HEK293 (cell line): Measurements from ENCODE around the gene EYS.

Source experiments
- CTCF ChIA-PET: fragments of 350-600 bp; formaldehyde crosslinking; extraction: SDS; loops from one replicate; lab custom pipeline; 2021; ENCODE audit warnings: antibody characterized with exemption; lab: Yijun Ruan, JAX
- POLR2A ChIA-PET: fragments of 300-600 bp; formaldehyde crosslinking; extraction: SDS; loops from one replicate; lab custom pipeline; 2020; ENCODE audit warnings: antibody characterized with exemption, inconsistent platforms; lab: Yijun Ruan, JAX
- H3K27ac ChIP-seq: fragments of 200-500 bp; sonication (Bioruptor generic); 2 replicates; pipeline ENCODE4 v1.5.1; 2014; ENCODE audit warnings: low read depth, low read length, control low read depth, inconsistent platforms; ENCODE audit errors: extremely low read depth
- H3K36me3 ChIP-seq, 2 experiments: fragments of 200-500 bp in 1 of 2; sonication (Bioruptor generic) in 1 of 2; 1 replicate in 1 of 2; 2 replicates in 1 of 2; pipeline ENCODE4 v1.5.1; 2014 to 2017; ENCODE audit warnings: inconsistent platforms in 2 of 2, low read length in 2 of 2; ENCODE audit not compliant: control insufficient read depth in 2 of 2, insufficient read depth in 1 of 2
- H3K4me1 ChIP-seq: fragments of 200-500 bp; sonication (Bioruptor generic); 2 replicates; pipeline ENCODE4 v1.5.1; 2014; ENCODE audit warnings: mild to moderate bottlenecking, low read length, inconsistent platforms; ENCODE audit not compliant: control insufficient read depth, insufficient read depth
- H3K4me3 ChIP-seq: 2 replicates; pipeline ENCODE4 v1.5.1; 2011; ENCODE audit warnings: low read depth, mild to moderate bottlenecking, control low read depth, low read length, moderate library complexity
- H3K9me3 ChIP-seq: fragments of 200-500 bp; sonication (Bioruptor generic); 2 replicates; pipeline ENCODE4 v1.5.1; 2014; ENCODE audit warnings: low read depth, low read length, inconsistent platforms; ENCODE audit not compliant: control insufficient read depth, insufficient read depth
- BCL11A ChIP-seq: fragments of 450-650 bp; formaldehyde crosslinking; IDR thresholded peaks from 2 replicates; pipeline ENCODE4 v1.5.1; 2016; ENCODE audit warnings: low read depth, missing biosample characterization, missing genetic modification characterization
- IKZF3 ChIP-seq: fragments of 450-650 bp; IDR thresholded peaks from 2 replicates; pipeline ENCODE4 v1.5.0; 2018; ENCODE audit warnings: missing biosample characterization, mild to moderate bottlenecking, missing genetic modification characterization, moderate library complexity
- MZF1 ChIP-seq: fragments of 450-650 bp; formaldehyde crosslinking; IDR thresholded peaks from 2 replicates; pipeline ENCODE4 v1.5.1; 2017; ENCODE audit warnings: missing biosample characterization, missing genetic modification characterization, borderline replicate concordance
- RBAK ChIP-seq: fragments of 450-650 bp; formaldehyde crosslinking; IDR thresholded peaks from 2 replicates; pipeline ENCODE4 v1.5.1; 2016; ENCODE audit warnings: missing biosample characterization, missing genetic modification characterization
- SCRT2 ChIP-seq: fragments of 450-650 bp; formaldehyde crosslinking; IDR thresholded peaks from 2 replicates; pipeline ENCODE4 v1.5.1; 2016; ENCODE audit warnings: missing biosample characterization, missing genetic modification characterization
- YY2 ChIP-seq: fragments of 450-650 bp; formaldehyde crosslinking; IDR thresholded peaks from 2 replicates; pipeline ENCODE4 v1.5.1; 2016; ENCODE audit warnings: missing biosample characterization, missing genetic modification characterization
- ZBTB20 ChIP-seq: fragments of 450-650 bp; formaldehyde crosslinking; IDR thresholded peaks from 2 replicates; pipeline ENCODE4 v1.5.1; 2016; ENCODE audit warnings: missing biosample characterization, missing genetic modification characterization
- ZFP3 ChIP-seq: fragments of 450-650 bp; formaldehyde crosslinking; IDR thresholded peaks from 2 replicates; pipeline ENCODE4 v1.5.1; 2016; ENCODE audit warnings: low read depth, missing biosample characterization, missing genetic modification characterization
- ZFP41 ChIP-seq: fragments of 450-650 bp; formaldehyde crosslinking; IDR thresholded peaks from 2 replicates; pipeline ENCODE4 v1.5.1; 2016; ENCODE audit warnings: missing biosample characterization, missing genetic modification characterization, borderline replicate concordance
- ZNF133 ChIP-seq: fragments of 450-650 bp; formaldehyde crosslinking; IDR thresholded peaks from 2 replicates; pipeline ENCODE4 v1.5.1; 2016; ENCODE audit warnings: missing biosample characterization, missing genetic modification characterization
- ZNF155 ChIP-seq: fragments of 450-650 bp; formaldehyde crosslinking; IDR thresholded peaks from 2 replicates; pipeline ENCODE4 v1.5.1; 2016; ENCODE audit warnings: missing biosample characterization, missing genetic modification characterization
- ZNF223 ChIP-seq: fragments of 450-650 bp; formaldehyde crosslinking; IDR thresholded peaks from 2 replicates; pipeline ENCODE4 v1.5.1; 2016; ENCODE audit warnings: missing biosample characterization, missing genetic modification characterization
- ZNF416 ChIP-seq: fragments of 450-650 bp; formaldehyde crosslinking; IDR thresholded peaks from 2 replicates; pipeline ENCODE4 v1.5.1; 2016; ENCODE audit warnings: missing biosample characterization, missing genetic modification characterization
- ZNF426 ChIP-seq: fragments of 450-650 bp; formaldehyde crosslinking; IDR thresholded peaks from 2 replicates; pipeline ENCODE4 v1.5.1; 2017; ENCODE audit warnings: missing biosample characterization, missing genetic modification characterization, mild to moderate bottlenecking, inconsistent platforms, moderate library complexity
- ZNF521 ChIP-seq: fragments of 450-650 bp; formaldehyde crosslinking; IDR thresholded peaks from 2 replicates; pipeline ENCODE4 v1.5.1; 2017; ENCODE audit warnings: missing biosample characterization, mild to moderate bottlenecking, missing genetic modification characterization
- ZNF560 ChIP-seq: fragments of 450-650 bp; formaldehyde crosslinking; IDR thresholded peaks from 2 replicates; pipeline ENCODE4 v1.5.1; 2017; ENCODE audit warnings: missing biosample characterization, missing genetic modification characterization, borderline replicate concordance
- ZNF610 ChIP-seq: fragments of 450-650 bp; formaldehyde crosslinking; IDR thresholded peaks from 2 replicates; pipeline ENCODE4 v1.5.1; 2016; ENCODE audit warnings: missing biosample characterization, missing genetic modification characterization, borderline replicate concordance
- ZNF843 ChIP-seq: fragments of 450-650 bp; formaldehyde crosslinking; IDR thresholded peaks from 2 replicates; pipeline ENCODE4 v1.5.1; 2016; ENCODE audit warnings: missing biosample characterization, missing genetic modification characterization
- ZXDB ChIP-seq: fragments of 450-650 bp; formaldehyde crosslinking; IDR thresholded peaks from 2 replicates; pipeline ENCODE4 v1.5.1; 2016; ENCODE audit warnings: missing biosample characterization, missing genetic modification characterization
- TF ChIP-seq, protein P1 (sequence below): fragments of 450-650 bp; formaldehyde crosslinking; IDR thresholded peaks from 2 replicates; pipeline ENCODE4 v1.5.0; 2017; ENCODE audit warnings: missing biosample characterization, missing genetic modification characterization, borderline replicate concordance
- TF ChIP-seq, protein P2 (sequence below): fragments of 450-650 bp; formaldehyde crosslinking; IDR thresholded peaks from 2 replicates; pipeline ENCODE4 v1.5.1; 2016; ENCODE audit warnings: missing biosample characterization, missing genetic modification characterization
- TF ChIP-seq, protein P3 (sequence below): fragments of 450-650 bp; formaldehyde crosslinking; IDR thresholded peaks from 2 replicates; pipeline ENCODE4 v1.5.1; 2017; ENCODE audit warnings: missing biosample characterization, missing genetic modification characterization
- TF ChIP-seq, protein P4 (sequence below): fragments of 450-650 bp; formaldehyde crosslinking; IDR thresholded peaks from 2 replicates; pipeline ENCODE4 v1.5.1; 2016; ENCODE audit warnings: missing biosample characterization, missing genetic modification characterization
- TF ChIP-seq, protein P5 (sequence below): fragments of 450-650 bp; formaldehyde crosslinking; IDR thresholded peaks from 2 replicates; pipeline ENCODE4 v1.5.1; 2017; ENCODE audit warnings: missing biosample characterization, missing genetic modification characterization
- TF ChIP-seq, protein P6 (sequence below): fragments of 450-650 bp; formaldehyde crosslinking; IDR thresholded peaks from 2 replicates; pipeline ENCODE4 v1.5.1; 2016; ENCODE audit warnings: missing biosample characterization, missing genetic modification characterization, borderline replicate concordance

The EYS gene

DNA sequence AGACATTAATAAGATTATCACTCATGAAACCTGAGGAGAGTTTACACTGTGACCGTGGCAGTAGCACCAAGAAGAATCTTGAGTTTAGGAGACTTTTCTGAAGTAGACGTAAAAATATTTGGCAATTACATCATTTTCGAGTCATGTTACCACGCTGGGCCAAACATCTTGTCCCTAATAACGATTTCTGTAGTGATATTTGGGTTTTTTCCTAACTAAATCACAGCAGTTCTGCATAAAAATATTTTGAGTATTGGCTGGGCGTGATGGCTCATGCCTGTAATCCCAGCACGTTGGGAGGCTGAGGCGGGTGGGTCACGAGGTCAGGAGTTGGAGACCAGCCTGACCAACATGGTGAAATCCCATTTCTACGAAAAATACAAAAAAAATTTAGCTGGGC lies 1809.1 kb downstream of the EYS start:
- Histone ChIP-seq H3K9me3 (no peaks in the 10 kb centered on the region), H3K4me3 (no peak overlapping the region), H3K27ac (no peak overlapping the region), H3K4me1 (no peaks in the 10 kb centered on the region), H3K36me3 (no peaks in the 10 kb centered on the region)
- TF ChIP-seq ZFP3 (no peak), ZNF560 (tag by site-specific recombination) (no peak), SCRT2 (tag by site-specific recombination) (no peak), BCL11A (tag by site-specific recombination) (no peak), ZXDB (tag by site-specific recombination) (no peak), ZNF843 (no peak), YY2 (tag by site-specific recombination) (no peak), MZF1 (tag by site-specific recombination) (no peak), ZBTB20 (tag by site-specific recombination) (no peak), ZNF610 (no peak), ZFP41 (tag by site-specific recombination) (no peak), ZNF155 (tag by site-specific recombination) (no peak), ZNF521 (no peak), ZNF133 (tag by site-specific recombination) (no peak), ZNF223 (tag by site-specific recombination) (no peak)
- TF ChIP-seq, protein P1, sequence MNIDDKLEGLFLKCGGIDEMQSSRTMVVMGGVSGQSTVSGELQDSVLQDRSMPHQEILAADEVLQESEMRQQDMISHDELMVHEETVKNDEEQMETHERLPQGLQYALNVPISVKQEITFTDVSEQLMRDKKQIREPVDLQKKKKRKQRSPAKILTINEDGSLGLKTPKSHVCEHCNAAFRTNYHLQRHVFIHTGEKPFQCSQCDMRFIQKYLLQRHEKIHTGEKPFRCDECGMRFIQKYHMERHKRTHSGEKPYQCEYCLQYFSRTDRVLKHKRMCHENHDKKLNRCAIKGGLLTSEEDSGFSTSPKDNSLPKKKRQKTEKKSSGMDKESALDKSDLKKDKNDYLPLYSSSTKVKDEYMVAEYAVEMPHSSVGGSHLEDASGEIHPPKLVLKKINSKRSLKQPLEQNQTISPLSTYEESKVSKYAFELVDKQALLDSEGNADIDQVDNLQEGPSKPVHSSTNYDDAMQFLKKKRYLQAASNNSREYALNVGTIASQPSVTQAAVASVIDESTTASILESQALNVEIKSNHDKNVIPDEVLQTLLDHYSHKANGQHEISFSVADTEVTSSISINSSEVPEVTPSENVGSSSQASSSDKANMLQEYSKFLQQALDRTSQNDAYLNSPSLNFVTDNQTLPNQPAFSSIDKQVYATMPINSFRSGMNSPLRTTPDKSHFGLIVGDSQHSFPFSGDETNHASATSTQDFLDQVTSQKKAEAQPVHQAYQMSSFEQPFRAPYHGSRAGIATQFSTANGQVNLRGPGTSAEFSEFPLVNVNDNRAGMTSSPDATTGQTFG (tag by site-specific recombination) = no peak
- TF ChIP-seq, protein P2, sequence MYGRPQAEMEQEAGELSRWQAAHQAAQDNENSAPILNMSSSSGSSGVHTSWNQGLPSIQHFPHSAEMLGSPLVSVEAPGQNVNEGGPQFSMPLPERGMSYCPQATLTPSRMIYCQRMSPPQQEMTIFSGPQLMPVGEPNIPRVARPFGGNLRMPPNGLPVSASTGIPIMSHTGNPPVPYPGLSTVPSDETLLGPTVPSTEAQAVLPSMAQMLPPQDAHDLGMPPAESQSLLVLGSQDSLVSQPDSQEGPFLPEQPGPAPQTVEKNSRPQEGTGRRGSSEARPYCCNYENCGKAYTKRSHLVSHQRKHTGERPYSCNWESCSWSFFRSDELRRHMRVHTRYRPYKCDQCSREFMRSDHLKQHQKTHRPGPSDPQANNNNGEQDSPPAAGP (tag by site-specific recombination) = no peak
- TF ChIP-seq, protein P3, sequence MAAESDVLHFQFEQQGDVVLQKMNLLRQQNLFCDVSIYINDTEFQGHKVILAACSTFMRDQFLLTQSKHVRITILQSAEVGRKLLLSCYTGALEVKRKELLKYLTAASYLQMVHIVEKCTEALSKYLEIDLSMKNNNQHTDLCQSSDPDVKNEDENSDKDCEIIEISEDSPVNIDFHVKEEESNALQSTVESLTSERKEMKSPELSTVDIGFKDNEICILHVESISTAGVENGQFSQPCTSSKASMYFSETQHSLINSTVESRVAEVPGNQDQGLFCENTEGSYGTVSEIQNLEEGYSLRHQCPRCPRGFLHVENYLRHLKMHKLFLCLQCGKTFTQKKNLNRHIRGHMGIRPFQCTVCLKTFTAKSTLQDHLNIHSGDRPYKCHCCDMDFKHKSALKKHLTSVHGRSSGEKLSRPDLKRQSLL (tag by site-specific recombination) = no peak
- TF ChIP-seq, protein P4, sequence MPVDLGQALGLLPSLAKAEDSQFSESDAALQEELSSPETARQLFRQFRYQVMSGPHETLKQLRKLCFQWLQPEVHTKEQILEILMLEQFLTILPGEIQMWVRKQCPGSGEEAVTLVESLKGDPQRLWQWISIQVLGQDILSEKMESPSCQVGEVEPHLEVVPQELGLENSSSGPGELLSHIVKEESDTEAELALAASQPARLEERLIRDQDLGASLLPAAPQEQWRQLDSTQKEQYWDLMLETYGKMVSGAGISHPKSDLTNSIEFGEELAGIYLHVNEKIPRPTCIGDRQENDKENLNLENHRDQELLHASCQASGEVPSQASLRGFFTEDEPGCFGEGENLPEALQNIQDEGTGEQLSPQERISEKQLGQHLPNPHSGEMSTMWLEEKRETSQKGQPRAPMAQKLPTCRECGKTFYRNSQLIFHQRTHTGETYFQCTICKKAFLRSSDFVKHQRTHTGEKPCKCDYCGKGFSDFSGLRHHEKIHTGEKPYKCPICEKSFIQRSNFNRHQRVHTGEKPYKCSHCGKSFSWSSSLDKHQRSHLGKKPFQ = no peak
- POLR2A ChIA-PET = no interaction called here
- CTCF ChIA-PET = no interaction called here

DNA sequence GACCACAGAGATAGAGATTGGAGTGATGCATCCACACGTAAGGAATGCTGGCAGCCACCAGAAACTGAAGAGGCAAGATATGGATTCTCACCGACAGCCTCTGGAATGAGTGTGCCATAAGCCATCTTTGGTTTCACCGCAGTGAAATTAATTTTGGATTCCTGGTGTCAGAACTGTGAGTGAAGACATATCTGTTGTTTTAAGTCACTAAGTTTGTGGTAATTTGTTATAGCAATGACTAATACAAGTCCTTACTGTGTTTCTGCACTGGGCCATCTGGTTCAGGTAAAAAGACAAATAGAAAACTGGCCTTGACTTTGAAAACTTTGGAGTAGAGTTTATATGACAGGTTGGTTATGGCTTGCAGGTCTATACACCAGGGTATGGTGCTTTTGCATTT lies 1809.6 kb downstream of the EYS start:
- ChIA-PET CTCF (no interaction called here), POLR2A (no interaction called here)
- Histone ChIP-seq H3K9me3 (no peaks in the 10 kb centered on the region), H3K36me3 (no peaks in the 10 kb centered on the region), H3K4me1 (no peaks in the 10 kb centered on the region), H3K27ac (no peak overlapping the region), H3K4me3 (no peak overlapping the region)
- TF ChIP-seq, protein P5, sequence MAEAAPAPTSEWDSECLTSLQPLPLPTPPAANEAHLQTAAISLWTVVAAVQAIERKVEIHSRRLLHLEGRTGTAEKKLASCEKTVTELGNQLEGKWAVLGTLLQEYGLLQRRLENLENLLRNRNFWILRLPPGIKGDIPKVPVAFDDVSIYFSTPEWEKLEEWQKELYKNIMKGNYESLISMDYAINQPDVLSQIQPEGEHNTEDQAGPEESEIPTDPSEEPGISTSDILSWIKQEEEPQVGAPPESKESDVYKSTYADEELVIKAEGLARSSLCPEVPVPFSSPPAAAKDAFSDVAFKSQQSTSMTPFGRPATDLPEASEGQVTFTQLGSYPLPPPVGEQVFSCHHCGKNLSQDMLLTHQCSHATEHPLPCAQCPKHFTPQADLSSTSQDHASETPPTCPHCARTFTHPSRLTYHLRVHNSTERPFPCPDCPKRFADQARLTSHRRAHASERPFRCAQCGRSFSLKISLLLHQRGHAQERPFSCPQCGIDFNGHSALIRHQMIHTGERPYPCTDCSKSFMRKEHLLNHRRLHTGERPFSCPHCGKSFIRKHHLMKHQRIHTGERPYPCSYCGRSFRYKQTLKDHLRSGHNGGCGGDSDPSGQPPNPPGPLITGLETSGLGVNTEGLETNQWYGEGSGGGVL = no peak
- TF ChIP-seq, protein P6, sequence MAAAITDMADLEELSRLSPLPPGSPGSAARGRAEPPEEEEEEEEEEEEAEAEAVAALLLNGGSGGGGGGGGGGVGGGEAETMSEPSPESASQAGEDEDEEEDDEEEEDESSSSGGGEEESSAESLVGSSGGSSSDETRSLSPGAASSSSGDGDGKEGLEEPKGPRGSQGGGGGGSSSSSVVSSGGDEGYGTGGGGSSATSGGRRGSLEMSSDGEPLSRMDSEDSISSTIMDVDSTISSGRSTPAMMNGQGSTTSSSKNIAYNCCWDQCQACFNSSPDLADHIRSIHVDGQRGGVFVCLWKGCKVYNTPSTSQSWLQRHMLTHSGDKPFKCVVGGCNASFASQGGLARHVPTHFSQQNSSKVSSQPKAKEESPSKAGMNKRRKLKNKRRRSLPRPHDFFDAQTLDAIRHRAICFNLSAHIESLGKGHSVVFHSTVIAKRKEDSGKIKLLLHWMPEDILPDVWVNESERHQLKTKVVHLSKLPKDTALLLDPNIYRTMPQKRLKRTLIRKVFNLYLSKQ (tag by site-specific recombination) = no peak
- TF ChIP-seq RBAK (tag by site-specific recombination) (no peak), ZNF416 (tag by site-specific recombination) (no peak), ZNF426 (no peak), IKZF3 (tag by site-specific recombination) (no peak)
